H4 (cell line): Measurements from ENCODE around the gene HAGHL. TPM values are rescaled to one million over a fixed set of nuclear protein-coding genes. Genes with fewer than 3 reads are reported as not detected.
A peak's percentile ranks its signal among the peaks of the same experiment; 100 is the strongest.
"Not testable (repeated sequence)": the region's sequence is repeated elsewhere in the genome, so short reads cannot be mapped to it uniquely, and the experiment has no call there.

Experiments
- DNase-seq: peaks from one replicate; pipeline ENCODE4 v3.0.0-alpha.2; 2015; ENCODE audit warnings: low spot score
- total RNA-seq: library from RNA; depleted of rRNA; stranded (reverse); fragments of >200 nt; shearing (Covaris generic); gene quantifications from 2 replicates; pipeline ENCODE4 v1.2.3, GENCODE V29; 2014

Gene HAGHL
- total RNA-seq, 1 experiment from 2014 or later = 4.1 TPM

DNA sequence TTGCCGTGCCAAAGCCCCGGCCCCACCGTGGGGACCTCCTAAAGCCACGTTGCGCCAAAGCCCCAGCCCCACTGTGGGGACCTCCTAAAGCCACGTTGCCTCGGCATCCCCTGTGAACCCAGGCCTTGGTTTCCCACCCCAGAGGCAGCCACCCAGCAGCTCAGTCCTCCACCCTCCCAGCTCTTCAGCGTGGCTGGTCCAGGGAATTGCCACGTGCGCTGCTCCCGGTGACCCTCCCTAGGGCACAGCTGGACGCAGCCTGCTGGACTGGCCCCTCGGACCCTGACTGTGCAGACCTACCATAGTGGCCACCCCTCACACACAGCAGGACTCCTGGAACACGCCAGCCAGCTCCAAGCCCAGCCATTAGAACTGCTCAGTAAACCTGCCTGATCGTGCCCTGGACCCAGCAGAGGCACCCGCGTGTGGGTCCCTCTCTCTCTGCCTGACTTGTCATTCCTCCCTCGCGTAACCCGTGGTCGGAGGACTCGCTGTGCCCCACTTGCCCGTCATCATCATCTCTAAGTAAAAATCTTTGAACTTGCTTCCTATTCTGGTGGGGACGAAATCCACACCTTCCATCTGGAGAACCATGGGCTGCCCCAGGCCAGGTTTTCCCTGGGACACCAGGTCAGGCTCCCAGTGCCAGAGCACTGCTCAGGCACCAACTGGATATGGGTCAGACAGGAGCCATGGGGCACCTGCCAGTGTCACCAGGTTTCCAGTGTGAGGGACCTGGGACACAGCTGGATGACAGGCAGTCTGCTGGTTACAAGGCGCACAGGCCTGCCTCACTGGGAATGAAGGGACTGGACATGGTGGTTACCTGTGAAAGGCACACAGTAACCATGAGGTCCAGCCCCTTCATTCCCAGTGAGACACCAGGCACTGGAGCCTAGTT is 8.3 kb downstream of the HAGHL start:
- DNase-seq = no peak

GRCh38 chr16:735982-736453 is 9.1 kb downstream of the HAGHL start:
- no peak for DNase-seq

DNA sequence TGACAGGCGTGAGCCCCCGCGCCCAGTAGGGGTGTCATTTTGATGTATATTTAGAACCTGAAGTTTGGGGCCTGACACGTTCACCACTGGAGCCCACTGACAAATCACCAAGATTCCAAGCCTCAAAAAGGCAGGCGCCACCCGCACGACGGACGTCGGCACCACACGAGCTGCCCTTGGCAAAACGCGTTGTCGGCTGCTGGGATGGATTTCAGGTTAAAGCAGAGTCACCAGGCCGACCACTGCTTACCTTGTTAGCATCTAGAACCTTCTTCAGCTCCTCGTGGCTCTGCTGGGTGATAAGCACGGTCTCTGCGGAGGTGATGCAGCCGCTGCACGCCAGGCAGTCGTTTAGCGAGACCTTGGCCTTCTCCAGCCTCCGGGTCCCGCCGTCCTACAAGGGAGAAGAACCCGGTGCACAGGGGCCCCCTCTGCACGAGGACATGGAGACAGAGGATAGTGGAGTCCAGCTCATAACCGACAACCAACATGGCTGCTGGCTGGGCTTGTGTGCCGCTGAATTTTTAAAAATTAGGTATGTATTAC is 10.1 kb downstream of the HAGHL start:
- no peak for DNase-seq

- DNase-seq = no peak
These were observed 12.9 kb downstream of the HAGHL start for GRCh38 chr16:739560-740458.

DNA sequence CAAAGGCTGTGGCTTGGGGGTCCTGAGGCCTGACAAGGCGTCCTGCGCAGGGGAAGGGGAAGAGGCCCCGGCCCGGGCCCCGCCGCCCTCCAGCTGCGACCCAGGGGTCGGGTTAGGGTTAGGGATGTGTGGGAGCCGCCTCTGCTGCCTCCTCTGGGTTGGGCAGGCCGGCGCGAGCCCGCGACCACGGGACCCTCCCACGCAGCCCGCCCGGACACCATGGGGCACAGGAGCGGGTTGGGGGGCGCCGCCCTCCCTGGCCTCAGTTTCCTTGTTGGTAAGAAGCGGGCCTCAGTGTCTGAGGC is 13.5 kb downstream of the HAGHL start:
- no peak for DNase-seq

GRCh38 chr16:740764-741505 is 14.0 kb downstream of the HAGHL start, which contains the start of gene CIAO3:
TSS of gene CIAO3 (minus strand) at chr16:740997. CDS start at chr16:740985, 12 bp downstream.
- peak; percentile 80 for DNase-seq

- no peak for DNase-seq
These were observed 15.2 kb downstream of the HAGHL start for GRCh38 chr16:741986-742629.

DNA sequence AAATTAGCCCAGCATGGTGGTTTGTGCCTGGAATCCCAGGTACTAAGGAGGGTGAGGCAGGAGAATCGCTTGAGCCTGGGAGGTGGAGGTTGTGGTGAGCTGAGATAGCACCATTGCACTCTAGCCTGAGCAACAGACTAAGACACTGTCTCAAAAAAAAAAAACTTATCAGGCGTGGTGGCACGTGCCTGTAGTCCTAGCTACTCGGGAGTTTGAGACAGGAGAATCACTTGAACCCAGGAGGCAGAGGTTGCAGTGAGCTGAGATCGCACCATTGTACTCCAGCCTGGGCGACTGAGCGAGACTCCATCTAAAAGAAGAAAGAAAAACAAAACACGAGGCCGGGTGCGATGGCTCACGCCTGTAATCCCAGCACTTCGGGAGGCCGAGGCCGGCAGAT is 16.0 kb downstream of the HAGHL start:
- not testable (repeated sequence) for DNase-seq

DNA sequence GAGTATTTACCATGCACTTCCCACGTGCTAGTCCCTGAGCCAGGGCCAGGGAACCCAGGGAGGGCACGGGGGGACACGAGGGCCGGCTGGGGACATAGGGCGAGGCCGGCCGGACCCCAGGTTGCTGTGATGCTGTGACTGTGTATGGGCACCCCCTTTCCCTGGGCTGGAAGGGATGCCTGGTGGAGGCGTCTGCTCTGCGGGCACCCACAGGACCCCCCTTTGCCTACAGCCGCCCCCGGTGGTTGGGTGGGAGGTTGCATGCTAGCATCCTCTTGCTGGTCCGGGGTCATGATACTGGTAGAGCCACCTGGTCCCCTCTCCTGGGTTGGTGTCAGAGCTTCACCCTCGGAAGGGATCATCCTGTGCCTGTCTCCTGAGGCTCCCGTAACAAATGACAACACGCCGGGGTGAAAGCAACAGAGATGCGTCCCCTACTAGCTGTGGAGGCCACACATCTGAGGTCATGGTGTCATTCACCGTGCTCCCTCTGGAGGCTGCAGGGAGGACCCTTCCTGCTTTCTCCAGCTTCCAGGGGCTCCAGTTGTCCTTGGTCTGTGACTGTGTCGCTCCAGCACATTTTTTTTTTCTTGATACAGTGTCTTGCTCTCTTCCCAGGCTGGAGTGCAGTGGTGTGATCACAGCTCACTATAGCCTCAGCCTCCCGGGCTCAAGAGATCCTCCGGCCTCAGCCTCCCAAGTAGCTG is 17.0 kb downstream of the HAGHL start:
- DNase-seq = no peak

GRCh38 chr16:745739-746138 is 18.8 kb downstream of the HAGHL start:
- no peak for DNase-seq

DNA sequence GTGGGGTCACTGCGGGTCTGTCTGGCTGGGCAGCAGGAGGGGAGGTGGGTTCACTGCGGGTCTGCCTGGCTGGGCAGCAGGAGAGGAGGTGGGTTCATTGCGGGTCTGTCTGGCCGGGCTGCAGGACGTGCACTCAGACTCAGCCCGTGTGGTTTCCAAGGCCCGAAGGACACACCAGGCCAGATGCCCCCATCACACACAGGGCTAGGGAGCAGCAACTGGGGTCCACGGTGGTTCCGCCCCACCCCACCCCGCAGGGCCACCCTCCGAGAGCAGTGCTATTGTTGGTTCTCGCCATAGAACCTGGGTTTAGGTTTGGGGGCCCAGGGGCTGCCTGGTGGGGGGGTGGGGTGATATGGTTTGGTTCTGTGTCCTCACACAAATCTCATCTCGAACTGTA is 19.7 kb downstream of the HAGHL start:
- DNase-seq = no peak

DNA sequence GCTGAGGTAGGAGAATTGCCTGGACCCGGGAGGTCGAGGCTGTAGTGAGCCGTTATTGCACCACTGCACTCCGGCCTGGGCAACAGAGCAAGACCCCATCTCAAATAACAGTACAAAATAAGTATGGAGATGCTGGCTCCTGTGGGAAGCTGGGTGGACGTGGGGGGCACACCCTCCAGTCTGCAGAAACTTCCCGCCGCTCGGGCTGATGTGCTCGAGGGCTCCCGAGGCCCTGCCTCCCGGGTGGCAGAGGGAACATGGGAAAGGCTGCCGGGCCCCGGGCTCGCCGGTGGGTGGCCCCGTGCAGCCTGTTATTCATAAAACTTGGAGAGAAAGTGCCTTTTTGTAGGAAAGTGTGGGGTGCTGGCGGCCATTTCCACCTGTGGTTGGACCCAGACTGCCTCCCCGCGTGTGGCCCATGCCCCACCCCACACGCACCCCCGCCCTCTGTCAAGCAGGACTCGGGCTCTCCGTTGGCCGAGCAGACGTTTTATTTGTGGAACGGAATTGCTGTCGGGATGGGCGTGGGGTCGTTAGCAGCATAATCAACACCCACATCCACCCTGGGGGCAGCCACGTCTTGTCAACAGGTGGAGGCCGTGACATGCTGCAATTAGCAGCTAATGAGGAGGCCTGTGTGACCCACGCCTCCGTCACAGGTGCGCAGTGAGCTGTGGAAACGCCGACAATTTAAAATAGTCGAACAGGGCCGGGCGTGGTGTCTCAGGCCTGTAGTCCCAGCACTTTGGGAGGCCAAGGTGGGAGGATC is 21.3 kb downstream of the HAGHL start:
- DNase-seq = no peak

DNA sequence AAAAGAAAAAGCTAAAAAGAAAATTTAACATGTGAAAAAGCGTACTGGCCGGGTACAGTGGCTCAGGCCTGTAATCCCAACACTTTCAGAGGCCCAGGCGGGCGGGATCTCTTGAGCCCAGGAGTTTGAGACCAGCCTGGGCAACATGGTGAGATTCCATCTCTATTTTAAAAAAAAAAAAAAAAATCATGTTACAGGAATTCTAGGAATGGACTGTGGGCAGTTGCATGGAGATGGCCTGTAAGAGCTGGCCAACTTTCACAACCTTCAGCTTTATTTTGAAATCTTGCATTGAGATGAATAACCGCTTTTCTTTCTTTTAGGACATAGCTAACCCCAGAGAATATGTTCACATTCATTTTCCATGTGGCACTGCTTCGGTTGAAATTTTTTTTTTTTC is 22.1 kb downstream of the HAGHL start:
- no peak for DNase-seq

DNA sequence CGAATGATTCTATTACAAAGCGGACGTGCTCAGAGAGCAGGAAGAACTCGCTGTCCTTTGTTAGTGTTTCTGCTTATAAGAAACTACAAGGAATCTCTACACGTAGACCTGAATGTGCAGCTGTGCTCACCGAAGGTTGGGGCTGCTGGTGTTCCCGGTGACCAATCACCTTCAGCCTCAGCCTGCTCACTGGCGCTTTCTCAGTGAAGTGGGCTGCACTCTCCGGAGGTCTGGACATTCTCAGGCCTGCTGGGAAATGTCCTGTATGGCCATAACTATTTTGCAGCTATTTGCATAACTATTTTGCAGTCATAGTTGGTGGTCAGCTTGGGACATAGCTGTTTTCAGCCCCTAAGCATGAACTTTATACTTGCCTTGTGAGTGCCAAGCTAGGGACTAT is 23.6 kb downstream of the HAGHL start:
- no peak for DNase-seq

DNA sequence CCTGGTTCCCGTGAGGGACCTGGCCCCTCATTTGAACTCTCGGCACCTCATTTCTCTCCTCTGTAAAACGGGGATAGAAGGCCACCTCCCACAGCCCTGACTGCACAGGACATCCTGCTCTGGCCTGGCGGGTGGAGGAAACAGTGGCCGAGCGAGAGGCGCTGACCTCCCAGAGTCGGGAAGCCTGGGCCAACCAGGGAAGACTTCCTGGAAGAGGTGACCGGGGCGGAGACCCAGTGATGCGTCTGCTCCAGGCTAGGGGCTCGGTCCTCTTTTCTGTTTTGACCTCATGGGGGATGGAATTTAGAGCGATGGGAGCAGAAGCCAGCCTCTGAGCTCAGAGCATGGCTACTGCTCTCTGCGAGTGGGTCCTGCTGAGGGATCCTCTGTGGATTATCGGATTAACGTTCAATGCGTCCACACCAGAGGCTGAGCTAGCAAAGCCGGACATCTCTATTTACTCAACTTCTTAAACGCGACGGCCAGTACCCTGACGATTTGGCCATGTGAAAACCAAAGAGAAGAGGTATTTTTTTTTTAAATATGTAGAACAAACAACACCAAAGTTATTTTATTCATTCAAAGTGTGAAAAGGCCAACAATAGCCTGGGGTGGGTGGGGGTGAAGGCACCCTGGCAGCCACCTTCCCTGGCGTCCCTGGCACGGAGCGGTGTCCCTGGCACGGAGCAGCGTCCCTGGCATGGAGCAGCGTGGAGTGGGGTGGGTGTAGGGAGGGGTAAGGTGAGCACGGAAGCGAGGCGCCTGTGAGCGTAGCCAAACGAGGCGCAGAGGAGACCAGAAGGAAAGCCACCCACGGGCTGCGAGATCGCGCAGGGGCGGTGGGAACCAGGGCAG is 24.5 kb downstream of the HAGHL start:
- no peak for DNase-seq

- no peak for DNase-seq
These were observed 25.1 kb downstream of the HAGHL start for GRCh38 chr16:752007-752312.

GRCh38 chr16:754121-754607 is 27.3 kb downstream of the HAGHL start:
- not testable (repeated sequence) for DNase-seq

DNA sequence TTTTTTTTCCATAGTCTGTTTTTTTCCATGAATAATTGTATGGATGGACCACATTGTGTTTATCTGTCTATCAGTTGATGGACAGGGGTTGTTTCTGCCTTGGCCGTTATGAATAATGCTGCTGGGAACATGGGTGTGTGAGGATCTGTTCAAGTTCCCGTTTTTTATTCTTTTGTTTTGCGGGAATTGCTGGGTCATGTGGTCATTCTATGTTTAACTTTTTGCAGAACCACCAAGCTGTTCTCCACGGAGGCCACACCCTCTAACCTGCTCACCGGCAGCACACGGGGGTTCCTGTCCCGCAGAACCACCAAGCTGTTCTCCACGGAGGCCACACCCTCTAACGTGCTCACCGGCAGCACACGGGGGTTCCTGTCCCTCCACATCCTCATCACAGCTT is 27.8 kb downstream of the HAGHL start:
- no peak for DNase-seq

- no peak for DNase-seq
These were observed 29.5 kb downstream of the HAGHL start for GRCh38 chr16:756428-756827.
